Neural progenitor cell (in vitro differentiated cells): ENCODE data around the gene CAVIN4. TPM values are rescaled to one million over a fixed set of nuclear protein-coding genes. Genes with fewer than 3 reads are reported as not detected.

Experiments
- DNase-seq: peaks from one replicate; pipeline ENCODE4 v3.0.0-alpha.2; 2016; ENCODE audit warnings: low spot score
- H2AFZ ChIP-seq: fragments of 200-600 bp; sonication (generic); replicated peaks from 2 replicates; pipeline ENCODE4 v1.6.1; 2016; ENCODE audit warnings: antibody characterized with exemption
- H3F3A ChIP-seq: fragments of 200-600 bp; sonication (generic); 2 replicates; pipeline ENCODE4 v1.6.1; 2016; ENCODE audit warnings: antibody characterized with exemption, low read depth
- H3K27ac ChIP-seq: fragments of 200-600 bp; sonication (generic); 2 replicates; pipeline ENCODE4 v1.5.1; 2016; ENCODE audit warnings: mild to moderate bottlenecking
- H3K27me3 ChIP-seq: fragments of 200-600 bp; sonication (generic); 2 replicates; pipeline ENCODE4 v1.6.1; 2016; ENCODE audit warnings: mild to moderate bottlenecking, moderate library complexity
- H3K36me3 ChIP-seq: fragments of 200-600 bp; sonication (generic); 2 replicates; pipeline ENCODE4 v1.5.1; 2016
- H3K4me1 ChIP-seq: fragments of 200-600 bp; sonication (generic); 2 replicates; pipeline ENCODE4 v1.6.1; 2016; ENCODE audit warnings: mixed run types
- H3K4me2 ChIP-seq: fragments of 200-600 bp; sonication (generic); 2 replicates; pipeline ENCODE4 v1.6.1; 2016
- H3K4me3 ChIP-seq: fragments of 200-600 bp; sonication (generic); 2 replicates; pipeline ENCODE4 v1.5.1; 2016
- H3K79me2 ChIP-seq: fragments of 200-600 bp; sonication (generic); 2 replicates; pipeline ENCODE4 v1.6.1; 2016; ENCODE audit warnings: low read depth
- H3K9ac ChIP-seq: fragments of 200-600 bp; sonication (generic); 2 replicates; pipeline ENCODE4 v1.6.1; 2016
- H3K9me3 ChIP-seq: fragments of 200-600 bp; sonication (generic); 2 replicates; pipeline ENCODE4 v1.5.1; 2016; ENCODE audit warnings: low read depth
- H4K20me1 ChIP-seq: fragments of 200-600 bp; sonication (generic); 2 replicates; pipeline ENCODE4 v1.6.1; 2016; ENCODE audit warnings: low read depth
- H3K27ac Mint-ChIP-seq: 3 replicates; pipeline ENCODE4 v1.8.0; 2021; ENCODE audit warnings: mixed read lengths
- H3K27me3 Mint-ChIP-seq: 2 replicates; pipeline ENCODE4 v1.8.0; 2022; ENCODE audit warnings: low read depth, mild to moderate bottlenecking, inconsistent platforms, moderate library complexity, mixed read lengths; ENCODE audit not compliant: insufficient read depth
- H3K36me3 Mint-ChIP-seq: 3 replicates; pipeline ENCODE4 v1.8.0; 2021; ENCODE audit warnings: mixed read lengths
- H3K4me1 Mint-ChIP-seq: 3 replicates; pipeline ENCODE4 v1.8.0; 2021; ENCODE audit warnings: mixed read lengths
- H3K4me3 Mint-ChIP-seq: 3 replicates; pipeline ENCODE4 v1.8.0; 2021; ENCODE audit warnings: mild to moderate bottlenecking, moderate library complexity, mixed read lengths
- H3K9me3 Mint-ChIP-seq: 3 replicates; pipeline ENCODE4 v1.8.0; 2020; ENCODE audit warnings: mixed read lengths
- EZH2 ChIP-seq: fragments of 200-600 bp; sonication (generic); IDR thresholded peaks from 2 replicates; pipeline ENCODE4 v1.6.1; 2017; ENCODE audit warnings: antibody characterized with exemption, mild to moderate bottlenecking, moderate library complexity
- EZH2phosphoT487 ChIP-seq: fragments of 200-600 bp; sonication (generic); IDR thresholded peaks from 2 replicates; pipeline ENCODE4 v1.6.1; 2017; ENCODE audit warnings: antibody characterized with exemption
- total RNA-seq: library from RNA; depleted of rRNA; stranded (reverse); fragments of >200 nt; gene quantifications from 2 replicates; pipeline ENCODE4 v1.2.3, GENCODE V29; 2015; ENCODE audit warnings: low replicate concordance
- TF ChIP-seq, protein P1 (sequence below): fragments of 200-600 bp; sonication (generic); IDR thresholded peaks from 2 replicates; pipeline ENCODE4 v1.5.1; 2017; ENCODE audit warnings: antibody characterized with exemption, mild to moderate bottlenecking

The CAVIN4 gene
- total RNA-seq, 1 donor from 2014 or later, result 8.8 TPM

DNA sequence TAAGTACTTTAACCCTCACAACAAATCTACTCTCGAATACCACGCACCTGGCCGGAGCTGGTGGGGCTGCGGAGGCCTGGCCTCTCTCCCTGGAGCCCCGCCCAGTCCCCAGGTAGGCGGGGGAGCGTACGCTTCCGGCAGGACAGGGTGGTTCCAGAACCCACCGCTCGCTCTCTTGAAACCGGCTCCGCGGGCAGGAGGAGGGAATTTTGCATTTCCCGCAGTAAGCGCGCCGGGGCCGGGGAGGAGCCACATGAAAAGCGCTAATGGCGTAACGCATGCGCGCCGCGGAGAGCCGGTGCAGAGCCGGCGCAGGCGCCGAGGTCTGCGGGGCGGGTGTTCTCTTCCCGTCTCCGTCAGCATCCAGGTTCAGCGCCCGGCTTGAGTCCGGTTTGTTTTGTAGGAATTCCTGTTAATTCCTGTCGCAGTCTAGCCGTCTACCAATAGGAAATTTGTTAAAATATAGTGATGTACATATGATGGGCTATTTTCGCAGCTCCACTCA, 20.8 kb downstream of the CAVIN4 start:
- H3F3A ChIP-seq, result peaks cover 26% of the 10 kb centered on the region
- no peaks in the 10 kb centered on the region for H3K27me3 ChIP-seq
- no peaks in the 10 kb centered on the region for H4K20me1 ChIP-seq
- H3K36me3 Mint-ChIP-seq, result no peaks in the 10 kb centered on the region
- H3K9me3 Mint-ChIP-seq, result peaks cover 3% of the 10 kb centered on the region
- H3K4me1 Mint-ChIP-seq, result peaks cover 19% of the 10 kb centered on the region
- H2AFZ ChIP-seq, result peak overlapping the region; percentile 91
- TF ChIP-seq EZH2phosphoT487 (no peak), EZH2 (no peak)
- TF ChIP-seq, protein P1, sequence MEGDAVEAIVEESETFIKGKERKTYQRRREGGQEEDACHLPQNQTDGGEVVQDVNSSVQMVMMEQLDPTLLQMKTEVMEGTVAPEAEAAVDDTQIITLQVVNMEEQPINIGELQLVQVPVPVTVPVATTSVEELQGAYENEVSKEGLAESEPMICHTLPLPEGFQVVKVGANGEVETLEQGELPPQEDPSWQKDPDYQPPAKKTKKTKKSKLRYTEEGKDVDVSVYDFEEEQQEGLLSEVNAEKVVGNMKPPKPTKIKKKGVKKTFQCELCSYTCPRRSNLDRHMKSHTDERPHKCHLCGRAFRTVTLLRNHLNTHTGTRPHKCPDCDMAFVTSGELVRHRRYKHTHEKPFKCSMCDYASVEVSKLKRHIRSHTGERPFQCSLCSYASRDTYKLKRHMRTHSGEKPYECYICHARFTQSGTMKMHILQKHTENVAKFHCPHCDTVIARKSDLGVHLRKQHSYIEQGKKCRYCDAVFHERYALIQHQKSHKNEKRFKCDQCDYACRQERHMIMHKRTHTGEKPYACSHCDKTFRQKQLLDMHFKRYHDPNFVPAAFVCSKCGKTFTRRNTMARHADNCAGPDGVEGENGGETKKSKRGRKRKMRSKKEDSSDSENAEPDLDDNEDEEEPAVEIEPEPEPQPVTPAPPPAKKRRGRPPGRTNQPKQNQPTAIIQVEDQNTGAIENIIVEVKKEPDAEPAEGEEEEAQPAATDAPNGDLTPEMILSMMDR, result no peak
- H3K9ac ChIP-seq, result no peak overlapping the region
- no peaks in the 10 kb centered on the region for H3K36me3 ChIP-seq
- H3K27ac ChIP-seq, result no peak overlapping the region
- peaks cover 5% of the 10 kb centered on the region for H3K27me3 Mint-ChIP-seq
- H3K4me3 ChIP-seq, result peak overlapping the region; percentile 60
- no peaks in the 10 kb centered on the region for H3K79me2 ChIP-seq
- H3K4me2 ChIP-seq, result peak overlapping the region; percentile 80
- peak; percentile 94 for DNase-seq
- H3K4me3 Mint-ChIP-seq, result peak overlapping the region; percentile 79
- no peak overlapping the region for H3K27ac Mint-ChIP-seq
- H3K9me3 ChIP-seq, result no peaks in the 10 kb centered on the region
- H3K4me1 ChIP-seq, result peaks cover 17% of the 10 kb centered on the region

DNA sequence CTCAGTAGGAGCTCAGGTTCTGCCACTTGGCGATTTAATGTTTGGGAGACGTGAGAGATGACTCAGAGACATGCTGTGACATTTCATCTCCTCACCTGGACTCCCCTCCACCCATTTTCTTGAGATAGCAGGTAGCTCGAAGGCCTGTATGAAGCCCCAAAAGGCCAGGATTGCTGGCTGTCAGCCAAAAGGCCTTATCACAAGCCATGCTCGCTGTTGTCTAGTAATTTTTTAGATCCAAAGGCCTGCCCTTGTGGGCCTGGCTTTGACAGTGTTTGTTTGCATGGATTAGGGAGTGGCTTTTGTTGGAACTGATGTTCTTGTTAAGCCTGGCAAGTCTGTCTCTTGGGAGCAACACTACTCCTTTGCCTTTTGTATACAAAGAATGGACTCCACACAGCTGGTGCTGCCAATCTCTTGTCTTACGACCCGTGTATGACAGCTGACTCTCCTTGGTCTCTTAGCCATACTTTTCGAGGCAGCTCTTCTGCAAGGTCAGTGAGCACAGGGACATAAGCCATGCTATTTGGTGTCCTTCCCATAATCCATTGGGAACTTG, 22.7 kb downstream of the CAVIN4 start:
- Mint-ChIP-seq H3K9me3 (peaks cover 3% of the 10 kb centered on the region), H3K27me3 (peaks cover 5% of the 10 kb centered on the region), H3K36me3 (no peaks in the 10 kb centered on the region), H3K4me1 (peaks cover 19% of the 10 kb centered on the region), H3K4me3 (no peak overlapping the region), H3K27ac (no peak overlapping the region)
- Histone ChIP-seq H3K4me1 (peaks cover 17% of the 10 kb centered on the region), H3K27me3 (no peaks in the 10 kb centered on the region), H3K36me3 (no peaks in the 10 kb centered on the region), H3K9ac (no peak overlapping the region), H3K9me3 (no peaks in the 10 kb centered on the region), H3K79me2 (no peaks in the 10 kb centered on the region), H3K27ac (no peak overlapping the region), H3F3A (peaks cover 26% of the 10 kb centered on the region), H3K4me2 (no peak overlapping the region), H4K20me1 (no peaks in the 10 kb centered on the region), H3K4me3 (no peak overlapping the region), H2AFZ (no peak overlapping the region)
- TF ChIP-seq, protein P1, result no peak
- TF ChIP-seq EZH2 (no peak), EZH2phosphoT487 (no peak)
- peak; percentile 35 for DNase-seq

DNA sequence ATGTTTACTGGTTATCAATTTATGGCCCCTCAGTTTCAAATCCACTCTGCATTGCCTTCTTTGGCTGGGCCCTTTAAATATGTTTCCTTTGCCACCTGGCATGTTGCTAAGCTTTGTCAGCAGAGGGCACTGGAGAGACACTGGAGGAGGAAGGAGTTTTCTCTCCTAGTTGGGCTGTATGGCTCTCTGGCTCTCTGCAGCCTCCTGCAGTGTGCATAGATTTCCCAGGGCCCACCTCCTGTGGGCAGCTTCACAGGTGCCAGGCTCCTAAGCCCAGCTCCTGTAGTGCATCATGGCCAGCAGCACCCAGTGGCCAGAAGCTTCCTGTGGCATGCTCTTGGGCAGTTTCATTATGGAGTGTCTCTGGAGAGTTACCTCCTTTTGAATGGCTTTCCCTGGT, 23.3 kb downstream of the CAVIN4 start:
- H3K4me3 Mint-ChIP-seq, result no peak overlapping the region

More for the DNA sequence above, 23.3 kb downstream of the CAVIN4 start:
- Histone ChIP-seq H3K27me3 (no peaks in the 10 kb centered on the region), H3K9ac (no peak overlapping the region), H3K79me2 (no peaks in the 10 kb centered on the region), H3K4me1 (peaks cover 17% of the 10 kb centered on the region), H3K36me3 (no peaks in the 10 kb centered on the region), H3K4me3 (no peak overlapping the region), H4K20me1 (no peaks in the 10 kb centered on the region), H3K4me2 (no peak overlapping the region), H3K27ac (no peak overlapping the region), H2AFZ (peak overlapping the region; percentile 84), H3F3A (peaks cover 26% of the 10 kb centered on the region), H3K9me3 (no peaks in the 10 kb centered on the region)
- Mint-ChIP-seq H3K36me3 (no peaks in the 10 kb centered on the region), H3K27ac (no peak overlapping the region), H3K27me3 (peaks cover 5% of the 10 kb centered on the region), H3K9me3 (peaks cover 3% of the 10 kb centered on the region), H3K4me1 (peaks cover 19% of the 10 kb centered on the region)
- DNase-seq, result peak; percentile 74
- no peak for TF ChIP-seq EZH2
- TF ChIP-seq, protein P1, result peak; percentile 68
